HepG2 (cell line): ENCODE data around the gene SNED1. TPM values are rescaled to one million over a fixed set of nuclear protein-coding genes. Genes with fewer than 3 reads are reported as not detected.

ENCODE experiments used
- ARID4A ChIP-seq: sonication (generic); formaldehyde crosslinking; IDR thresholded peaks from 2 replicates; pipeline ENCODE4 v1.5.0; 2020; ENCODE audit warnings: mild to moderate bottlenecking, missing genetic modification reagents, borderline replicate concordance
- FLYWCH1 ChIP-seq: sonication (generic); formaldehyde crosslinking; IDR thresholded peaks from 2 replicates; pipeline ENCODE4 v1.8.1; 2023; ENCODE audit warnings: mild to moderate bottlenecking, missing genetic modification reagents
- HOXA7 ChIP-seq: sonication (generic); formaldehyde crosslinking; IDR thresholded peaks from 2 replicates; pipeline ENCODE4 v1.8.1; 2022; ENCODE audit warnings: mild to moderate bottlenecking, missing genetic modification reagents, moderate library complexity
- IKZF4 ChIP-seq: sonication (generic); formaldehyde crosslinking; IDR thresholded peaks from 2 replicates; pipeline ENCODE4 v1.5.1; 2020; ENCODE audit warnings: borderline replicate concordance, mild to moderate bottlenecking, low read depth, missing genetic modification reagents; ENCODE audit errors: not compliant biosample characterization
- RBM39 ChIP-seq: fragments of 200-400 bp; formaldehyde crosslinking; IDR thresholded peaks from one replicate; pipeline ENCODE4 v1.6.1; 2018; ENCODE audit warnings: antibody characterized with exemption, mild to moderate bottlenecking, low read depth, low read length; ENCODE audit not compliant: poor library complexity, severe bottlenecking
- REST ChIP-seq, 2 experiments: IDR thresholded peaks; 2 replicates each; pipeline ENCODE4 v1.6.1; 2011 to 2012; ENCODE audit warnings: low read length in 2 of 2, borderline replicate concordance in 1 of 2, low read depth in 1 of 2, mild to moderate bottlenecking in 1 of 2, moderate library complexity in 1 of 2
- RORA ChIP-seq: sonication (generic); formaldehyde crosslinking; IDR thresholded peaks from 2 replicates; pipeline ENCODE4 v1.5.0; 2020; ENCODE audit warnings: mild to moderate bottlenecking, missing genetic modification reagents, moderate library complexity
- SIN3B ChIP-seq: fragments of 150-350 bp; IDR thresholded peaks from 2 replicates; pipeline ENCODE4 v1.6.1; 2014; ENCODE audit warnings: low read length
- ZNF251 ChIP-seq: sonication (generic); formaldehyde crosslinking; IDR thresholded peaks from 2 replicates; pipeline ENCODE4 v1.9.0; 2021; ENCODE audit warnings: mild to moderate bottlenecking, missing genetic modification reagents
- ZNF460 ChIP-seq: sonication (generic); formaldehyde crosslinking; IDR thresholded peaks from 2 replicates; pipeline ENCODE4 v1.5.1; 2020; ENCODE audit warnings: missing genetic modification reagents, mild to moderate bottlenecking, borderline replicate concordance
- ZNF646 ChIP-seq: sonication (generic); formaldehyde crosslinking; IDR thresholded peaks from 2 replicates; pipeline ENCODE4 v1.9.0; 2021; ENCODE audit warnings: mild to moderate bottlenecking, missing genetic modification reagents
- ZNF776 ChIP-seq: sonication (generic); formaldehyde crosslinking; IDR thresholded peaks from 2 replicates; pipeline ENCODE4 v1.4.0; 2020; ENCODE audit warnings: mild to moderate bottlenecking, missing genetic modification reagents
- ZSCAN25 ChIP-seq: sonication (generic); formaldehyde crosslinking; IDR thresholded peaks from 2 replicates; pipeline ENCODE4 v1.8.0; 2022; ENCODE audit warnings: mild to moderate bottlenecking, missing genetic modification reagents
- polyA plus RNA-seq, 8 experiments: library from polyadenylated mRNA; depleted of rRNA in 3 of 8; stranded (reverse) in 7 of 8; unstranded in 1 of 8; fragments of >200 nt; fragmentation: Illumina TruSeq in 4 of 8; extraction: Trizol in 4 of 8; gene quantifications; 2 replicates each; pipeline versions ENCODE4 v1.2.1 to v1.2.3, GENCODE V29; 2011 to 2016; ENCODE audit warnings: low read depth in 4 of 8, missing spikeins in 1 of 8, mixed read lengths in 1 of 8; ENCODE audit not compliant: insufficient read depth in 1 of 8
- total RNA-seq, 5 experiments: library from RNA; depleted of rRNA; stranded (reverse); fragments of >200 nt; fragmentation: Illumina TruSeq; extraction: Trizol; gene quantifications; 2 replicates each; pipeline ENCODE4 v1.2.3, GENCODE V29; 2016; ENCODE audit warnings: low read depth in 1 of 5

The SNED1 gene
- total and polyA plus RNA-seq, 2 of the 13 experiments (the other 11 are each of a cell fraction or from before 2014, with no cell fraction given), result 0.15 to 0.65 TPM

GRCh38 chr2:240989451-240990265 lies 8.8 kb upstream of the SNED1 start (continued):
- TF ChIP-seq REST (IDR thresholded peaks at IDR 0.05; ENCODE audit: borderline replicate concordance in 1 of 2, low read depth in 1 of 2, low read length in 2 of 2) (no peak), ZNF776 (CRISPR knock-in tag) (no peak), ZSCAN25 (CRISPR knock-in tag) (peak; percentile 95), ARID4A (CRISPR knock-in tag) (no peak), RBM39 (no peak), ZNF646 (CRISPR knock-in tag) (no peak), ZNF460 (no peak), SIN3B (no peak), FLYWCH1 (CRISPR knock-in tag) (no peak), RORA (no peak), ZNF251 (CRISPR knock-in tag) (no peak), IKZF4 (CRISPR knock-in tag) (no peak), HOXA7 (no peak)
